Measurements from ENCODE around the gene CCDC83. TPM values are rescaled to one million over a fixed set of nuclear protein-coding genes. Genes with fewer than 3 reads are reported as not detected.

CCDC83 gene
- total RNA-seq, 1 experiment from 2014 or later, result not detected

GRCh38 chr11:85815186-85815931 lies 39.8 kb upstream of the CCDC83 start:
- H2BK120ac ChIP-seq (ENCODE audit: low read depth, low read length, poor library complexity, severe bottlenecking), result no peak overlapping the region
- H3K14ac ChIP-seq (ENCODE audit: insufficient read depth, low read length), result no peak overlapping the region
- Mint-ChIP-seq H3K9me3 (no peaks in the 10 kb centered on the region), H3K36me3 (ENCODE audit: insufficient read depth in 1 of 3, low read depth in 3 of 3) (no peaks in the 10 kb centered on the region), H3K4me1 (peaks cover 3 to 7% of the 10 kb centered on the region in 2 experiments; a peak in 3 of 4 replicates), H3K27me3 (ENCODE audit: low read depth) (peaks cover 30% of the 10 kb centered on the region), H3K27ac (no peak overlapping the region), H3K4me3 (no peak overlapping the region)
- H3K79me1 ChIP-seq (ENCODE audit: insufficient read depth, low read depth, low read length, poor library complexity, severe bottlenecking), result no peaks in the 10 kb centered on the region
- no peak overlapping the region for H3K9ac ChIP-seq (ENCODE audit: extremely low read depth, insufficient read length, low read length)
- peaks cover 9% of the 10 kb centered on the region for H3K23me2 ChIP-seq (ENCODE audit: insufficient read length, low read depth, low read length, poor library complexity, severe bottlenecking)
- H4K8ac ChIP-seq (replicated peaks; ENCODE audit: insufficient read length, low read depth, low read length), result no peak overlapping the region
- H3K4me1 ChIP-seq (ENCODE audit: insufficient read depth, low read length), result no peaks in the 10 kb centered on the region
- no peak overlapping the region for H2BK15ac ChIP-seq (ENCODE audit: low read depth, low read length)
- H2BK5ac ChIP-seq (ENCODE audit: insufficient read length, low read length), result no peak overlapping the region
- no peaks in the 10 kb centered on the region for H3K79me2 ChIP-seq (ENCODE audit: insufficient read depth, low read length)
- WGBS (ENCODE audit: extremely low coverage, insufficient read length, low lambda C conversion rate), result no CpG with 5 or more reads among the region's 4 CpGs
- no peak overlapping the region for H3T11ph ChIP-seq (ENCODE audit: low read length)
- H2BK20ac ChIP-seq (ENCODE audit: low read depth, low read length, poor library complexity, severe bottlenecking), result no peak overlapping the region
- H2AFZ ChIP-seq (ENCODE audit: low read length), result no peak overlapping the region
- no peak overlapping the region for H4K5ac ChIP-seq (ENCODE audit: insufficient read length, low read depth, low read length)
- H3K4me2 ChIP-seq (ENCODE audit: insufficient read depth, insufficient read length, low read length), result no peak overlapping the region
- no peak overlapping the region for H3K18ac ChIP-seq (ENCODE audit: insufficient read length, low read depth, low read length)
- no peak overlapping the region for H3K27ac ChIP-seq (ENCODE audit: insufficient read length, low read depth, low read length)
- no peak overlapping the region for H3K4ac ChIP-seq (ENCODE audit: low read depth, low read length)
- no peak for DNase-seq
- H3K23ac ChIP-seq (ENCODE audit: insufficient read length, low read depth, low read length), result no peak overlapping the region
- no peak for TF ChIP-seq CTCF (conservative IDR thresholded peaks at IDR 0.05)
- H4K91ac ChIP-seq (ENCODE audit: insufficient read length, low read depth, low read length), result no peak overlapping the region
- H2AK5ac ChIP-seq (ENCODE audit: insufficient read length, low read length), result no peak overlapping the region
- H2BK12ac ChIP-seq (ENCODE audit: insufficient read length, low read depth, low read length), result no peak overlapping the region
- H3K9me3 ChIP-seq (ENCODE audit: control insufficient read depth, low read depth, low read length), result no peaks in the 10 kb centered on the region
- H3K56ac ChIP-seq (ENCODE audit: insufficient read length, low read depth, low read length), result no peak overlapping the region
- no peaks in the 10 kb centered on the region for H4K20me1 ChIP-seq (ENCODE audit: control insufficient read depth, insufficient read depth, insufficient read length)
- peaks cover 1% of the 10 kb centered on the region; the same call in 1 of the 2 replicates for H3K27me3 ChIP-seq (ENCODE audit: insufficient read depth, low read length)

Data from H9 (cell line).